ENCODE results near the gene FABP3.

GRCh38 chr1:31415658-31416057 is 42.8 kb upstream of the FABP3 start:
- no peak for TF ChIP-seq POLR2AphosphoS5 (IDR thresholded peaks at IDR 0.05; ENCODE audit: low read depth, low read length)
- TF ChIP-seq PREB (CRISPR knock-in tag; IDR thresholded peaks at IDR 0.05) = no peak
- TF ChIP-seq ZNF709 (CRISPR knock-in tag; IDR thresholded peaks at IDR 0.05) = no peak
- no peak for TF ChIP-seq CTCF (CRISPR knock-in tag; IDR thresholded peaks at IDR 0.05)
- TF ChIP-seq ZNF549 (CRISPR knock-in tag; IDR thresholded peaks at IDR 0.05) = no peak
- TF ChIP-seq SATB2 (CRISPR knock-in tag; IDR thresholded peaks at IDR 0.05) = no peak
- TF ChIP-seq JUN (CRISPR knock-in tag; IDR thresholded peaks at IDR 0.05) = no peak
- TF ChIP-seq MYC (CRISPR knock-in tag; IDR thresholded peaks at IDR 0.05; ENCODE audit: borderline replicate concordance) = no peak
- no peak for TF ChIP-seq PHF5A (CRISPR knock-in tag; IDR thresholded peaks at IDR 0.05; ENCODE audit: low read depth, unreplicated experiment)
